ENCODE measurements around the gene PIK3CA. TPM values are rescaled to one million over a fixed set of nuclear protein-coding genes. Genes with fewer than 3 reads are reported as not detected.
"Not testable (repeated sequence)": the region's sequence is repeated elsewhere in the genome, so short reads cannot be mapped to it uniquely, and the experiment has no call there.

PIK3CA gene
- 21.7 and 34.1 TPM in 2 replicates for total RNA-seq (2014; rRNA removed; shearing (Covaris generic))

DNA sequence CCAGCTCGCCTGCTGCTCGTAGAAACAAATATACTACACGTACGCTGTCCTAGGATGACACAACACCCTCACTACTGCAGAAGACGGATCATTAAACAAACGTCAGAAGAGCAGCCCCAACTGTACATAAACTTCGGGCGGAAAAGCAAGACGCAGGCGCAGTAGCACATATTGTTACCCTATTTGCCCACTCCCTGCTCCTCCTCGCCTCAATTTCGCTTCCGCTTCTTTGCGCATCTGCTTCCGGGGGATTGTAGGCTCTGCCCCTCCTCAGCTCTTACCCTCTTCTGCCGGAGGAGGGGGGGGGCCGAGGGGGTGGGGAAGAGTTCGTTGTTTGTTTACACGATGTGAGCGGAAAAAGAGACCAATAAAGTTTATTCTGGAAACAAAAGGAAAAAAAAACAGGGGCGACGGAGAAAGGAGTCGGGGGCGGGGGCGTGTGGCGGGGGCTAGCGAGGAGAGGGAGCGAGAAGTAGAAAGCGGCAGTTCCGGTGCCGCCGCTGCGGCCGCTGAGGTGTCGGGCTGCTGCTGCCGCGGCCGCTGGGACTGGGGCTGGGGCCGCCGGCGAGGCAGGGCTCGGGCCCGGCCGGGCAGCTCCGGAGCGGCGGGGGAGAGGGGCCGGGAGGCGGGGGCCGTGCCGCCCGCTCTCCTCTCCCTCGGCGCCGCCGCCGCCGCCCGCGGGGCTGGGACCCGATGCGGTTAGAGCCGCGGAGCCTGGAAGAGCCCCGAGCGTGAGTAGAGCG, at the start of gene PIK3CA:
TSS of gene PIK3CA (plus strand) at position 485 of the 743 bp plus-strand sequence. CDS start 50,469 bp downstream, outside the sequence.
- peak; percentile 100 for DNase-seq (ENCODE audit: low read depth)

DNA sequence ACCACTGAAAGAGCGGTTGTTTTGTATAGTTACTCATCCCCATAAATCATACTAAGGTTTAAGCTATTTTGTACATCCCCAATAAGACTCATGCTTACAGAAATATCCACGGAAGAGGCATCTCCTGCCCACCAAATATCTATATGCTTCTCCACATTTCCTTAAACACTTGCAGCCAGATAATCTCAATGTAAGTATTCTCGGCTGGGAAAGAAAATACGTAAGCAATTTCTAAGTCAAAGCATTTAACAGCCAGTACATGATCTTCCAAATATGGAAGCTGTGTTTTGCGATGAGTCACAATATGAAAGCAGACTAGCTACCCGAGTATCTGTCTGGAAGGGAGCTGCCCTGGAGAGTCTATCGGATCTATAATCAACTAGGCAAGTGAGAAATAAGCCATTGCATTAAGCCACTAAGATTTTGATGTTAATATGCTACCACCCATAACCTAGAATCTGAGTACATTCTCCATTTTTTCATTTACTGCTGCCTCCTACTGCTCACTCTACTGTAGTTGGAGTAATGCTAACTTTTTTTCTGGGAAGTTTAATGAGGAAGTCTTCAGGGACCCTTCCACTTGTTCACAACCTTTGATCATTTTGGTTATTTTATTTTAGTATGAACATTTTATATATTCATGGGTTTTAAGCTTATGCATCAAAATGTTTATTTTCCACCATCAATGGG, 49.6 kb upstream of the PIK3CA start:
- DNase-seq (ENCODE audit: low read depth), result peak; percentile 70

DNA sequence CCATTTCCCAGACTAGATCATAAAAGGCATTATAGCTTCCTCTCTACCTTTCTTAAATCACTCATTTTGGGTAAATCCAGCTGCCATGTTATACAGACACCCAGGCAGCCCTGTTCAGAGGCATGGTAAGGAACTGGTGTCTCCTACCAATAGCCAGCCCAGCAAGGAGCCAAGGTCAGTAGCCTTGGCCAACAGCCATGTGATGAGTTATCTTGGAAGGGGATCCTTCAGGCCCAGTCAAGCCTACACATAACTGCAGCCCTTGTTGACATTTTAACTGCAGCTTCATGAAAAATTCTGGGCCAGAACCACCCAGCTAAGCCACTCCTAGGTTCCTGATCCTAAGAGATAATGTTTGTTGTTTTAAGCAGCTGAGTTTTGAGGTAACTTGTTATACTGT, 47.5 kb upstream of the PIK3CA start:
- peak; percentile 79 for DNase-seq (ENCODE audit: low read depth)

DNA sequence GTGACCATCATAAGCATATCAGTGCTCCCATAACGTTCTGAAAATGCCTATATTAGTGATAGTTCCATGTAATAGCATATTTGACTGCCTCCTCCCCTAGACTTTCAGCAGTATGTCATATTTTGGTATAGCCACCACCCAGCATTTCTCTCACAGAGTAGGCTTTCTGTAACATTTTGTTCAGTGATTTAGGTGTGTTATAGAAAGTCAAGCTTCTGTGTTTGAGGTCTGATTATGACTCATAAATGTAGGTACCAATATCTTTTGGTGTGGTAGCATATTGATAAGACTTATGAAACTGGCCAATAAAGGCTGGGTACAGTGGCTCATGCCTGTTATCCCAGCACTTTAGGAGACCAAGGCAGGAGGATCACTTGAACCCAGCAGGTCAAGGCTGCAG, 42.3 kb upstream of the PIK3CA start:
- DNase-seq (ENCODE audit: low read depth), result no peak

DNA sequence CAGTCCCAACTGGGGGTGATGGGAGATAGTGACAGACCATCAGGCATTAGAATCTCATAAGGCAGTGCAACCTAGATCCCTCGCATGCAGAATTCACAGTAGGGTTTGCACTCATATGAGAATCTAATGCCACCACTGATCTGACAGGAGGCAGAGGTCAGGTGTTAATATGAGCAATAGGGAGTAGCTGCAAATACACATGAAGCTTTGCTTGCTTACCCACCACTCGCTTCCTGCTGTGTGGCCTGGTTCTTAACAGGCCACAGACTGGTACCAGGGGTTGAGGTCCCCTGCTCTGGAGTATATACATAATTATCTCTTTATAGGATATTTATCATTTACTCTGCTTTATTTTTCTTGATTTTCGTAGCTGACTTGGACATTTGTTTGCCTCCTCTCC, 40.5 kb upstream of the PIK3CA start:
- no peak for DNase-seq (ENCODE audit: low read depth)

DNA sequence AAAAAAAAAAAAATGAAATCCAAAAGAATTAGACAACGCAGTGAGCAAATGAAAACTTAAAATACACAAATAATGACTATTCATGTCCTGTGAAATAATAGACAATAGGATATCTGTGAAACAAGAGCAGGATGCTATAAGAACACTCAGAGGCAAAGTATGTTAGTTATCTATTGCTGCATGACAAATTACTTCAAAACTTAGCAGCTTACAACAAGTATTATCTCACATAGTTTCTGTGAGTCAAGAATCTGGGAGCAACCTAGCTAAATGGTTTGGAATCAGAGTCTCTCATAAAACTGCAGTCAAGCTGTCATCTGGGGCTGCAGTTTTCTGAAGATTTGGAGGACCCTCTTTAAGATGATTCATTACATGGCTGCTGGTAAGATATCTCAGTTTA, 40.1 kb upstream of the PIK3CA start:
- peak; percentile 80 for DNase-seq (ENCODE audit: low read depth)

DNA sequence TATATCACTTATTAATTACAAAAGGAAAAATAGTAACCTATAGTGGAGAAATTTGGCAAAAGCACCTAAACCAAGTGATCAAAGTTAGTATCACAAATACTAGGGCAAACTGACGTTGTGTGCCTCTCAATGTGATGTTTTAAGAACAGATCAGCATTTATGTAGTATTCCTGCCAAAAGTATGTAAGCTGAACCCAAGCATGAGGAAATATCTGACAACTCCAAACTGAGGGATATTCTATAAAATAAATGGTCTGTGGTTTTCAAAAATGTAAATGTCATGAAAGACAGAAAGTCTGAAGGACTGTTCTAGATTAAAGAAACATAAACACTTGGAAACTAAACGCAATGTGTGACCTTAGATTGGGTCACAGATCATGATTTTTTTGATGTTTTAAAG, 34.3 kb upstream of the PIK3CA start:
- DNase-seq (ENCODE audit: low read depth), result no peak

DNA sequence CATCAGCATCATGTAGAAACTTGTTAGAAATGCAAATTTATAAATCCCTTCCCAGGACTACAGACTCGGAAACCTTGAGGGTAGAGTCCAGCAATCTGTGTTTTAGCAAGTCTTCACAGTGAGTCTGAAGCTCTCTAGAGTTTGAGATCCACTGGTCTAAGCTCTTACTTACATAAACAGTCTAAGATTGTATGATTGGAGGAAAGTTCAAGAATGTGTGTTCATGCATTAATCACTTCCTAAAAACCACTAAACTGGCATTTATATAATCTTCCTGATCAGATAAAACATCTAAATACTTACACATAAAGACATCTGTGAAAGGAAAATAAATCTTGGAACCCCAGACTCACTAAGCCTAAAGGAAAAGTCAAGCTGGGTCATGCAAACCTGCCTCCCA, 32.7 kb upstream of the PIK3CA start:
- peak; percentile 79 for DNase-seq (ENCODE audit: low read depth)

DNA sequence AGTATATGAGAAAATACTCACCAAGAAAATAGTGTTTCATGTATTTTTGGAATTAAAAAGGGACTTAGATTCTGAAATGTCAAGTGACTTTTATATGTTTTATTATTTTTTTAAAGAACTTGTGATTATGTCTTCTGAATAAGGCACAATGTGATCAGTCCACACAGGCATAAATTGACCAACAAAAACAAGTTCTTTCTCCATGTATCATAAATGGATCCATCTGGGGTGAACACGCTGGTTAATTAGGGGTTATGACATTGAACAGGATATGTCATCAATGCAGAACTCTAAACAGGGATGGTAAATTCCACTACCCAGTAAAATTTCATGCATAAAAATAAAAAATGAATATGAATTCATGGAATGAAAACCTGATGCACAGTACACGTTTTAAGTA, 31.3 kb upstream of the PIK3CA start:
- DNase-seq (ENCODE audit: low read depth), result no peak

DNA sequence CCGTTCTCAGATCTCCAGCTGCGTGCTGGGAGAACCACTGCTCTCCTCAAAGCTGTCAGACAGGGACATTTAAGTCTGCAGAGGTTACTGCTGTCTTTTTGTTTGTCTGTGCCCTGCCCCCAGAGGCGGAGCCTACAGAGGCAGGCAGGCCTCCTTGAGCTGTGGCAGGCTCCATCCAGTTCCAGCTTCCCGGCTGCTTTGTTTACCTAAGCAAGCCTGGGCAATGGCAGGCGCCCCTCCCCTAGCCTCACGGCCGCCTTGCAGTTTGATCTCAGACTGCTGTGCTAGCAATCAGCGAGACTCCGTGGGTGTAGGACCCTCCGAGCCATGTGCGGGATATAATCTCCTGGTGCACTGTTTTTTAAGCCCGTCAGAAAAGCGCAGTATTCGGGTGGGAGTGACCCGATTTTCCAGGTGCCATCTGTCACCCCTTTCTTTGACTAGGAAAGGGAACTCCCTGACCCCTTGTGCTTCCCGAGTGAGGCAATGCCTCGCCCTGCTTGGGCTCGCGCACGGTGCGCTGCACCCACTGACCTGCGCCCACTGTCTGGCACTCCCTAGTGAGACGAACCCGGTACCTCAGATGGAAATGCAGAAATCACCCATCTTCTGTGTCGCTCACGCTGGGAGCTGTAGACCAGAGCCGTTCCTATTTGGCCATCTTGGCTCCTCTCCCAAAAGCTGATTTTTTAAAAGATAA, 15.8 kb upstream of the PIK3CA start:
- not testable (repeated sequence) for DNase-seq (ENCODE audit: low read depth)

DNA sequence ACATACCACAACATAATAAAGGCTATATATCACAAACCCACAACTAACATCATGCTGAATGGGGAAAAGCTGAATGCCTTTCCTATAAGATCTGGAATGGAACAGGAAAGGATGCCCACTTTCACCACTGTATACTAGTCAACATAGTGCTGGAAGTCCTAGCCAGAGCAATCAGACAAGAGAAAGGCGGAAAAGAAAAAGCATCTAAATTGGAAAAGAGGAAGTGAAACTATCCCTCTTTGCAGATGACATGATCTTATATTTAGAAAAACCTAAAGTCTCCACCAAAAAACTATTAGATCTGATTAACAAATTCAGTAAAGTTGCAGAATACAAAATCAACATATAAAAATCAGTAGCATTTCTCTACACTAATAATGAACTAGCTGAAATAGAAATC, 14.6 kb upstream of the PIK3CA start:
- DNase-seq (ENCODE audit: low read depth), result no peak

DNA sequence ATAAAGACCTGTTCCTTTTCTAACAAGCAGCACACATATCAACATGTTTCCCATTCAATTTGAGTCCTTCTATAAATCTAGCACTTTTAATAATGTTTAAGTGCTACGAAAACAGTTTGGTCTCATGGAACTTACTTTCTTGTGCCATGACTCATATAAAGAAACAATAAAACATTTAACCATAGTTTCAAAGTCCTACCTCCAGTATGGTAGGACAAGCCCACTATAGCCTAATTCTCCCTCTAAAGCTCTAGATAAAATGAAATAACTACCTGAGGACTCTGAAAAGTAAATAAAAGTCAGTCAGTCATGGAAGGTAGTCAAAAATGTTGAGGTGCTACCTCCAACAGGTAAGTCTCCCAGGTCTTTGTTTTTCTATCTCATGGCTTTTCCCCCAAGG, 12.0 kb upstream of the PIK3CA start:
- no peak for DNase-seq (ENCODE audit: low read depth)

DNA sequence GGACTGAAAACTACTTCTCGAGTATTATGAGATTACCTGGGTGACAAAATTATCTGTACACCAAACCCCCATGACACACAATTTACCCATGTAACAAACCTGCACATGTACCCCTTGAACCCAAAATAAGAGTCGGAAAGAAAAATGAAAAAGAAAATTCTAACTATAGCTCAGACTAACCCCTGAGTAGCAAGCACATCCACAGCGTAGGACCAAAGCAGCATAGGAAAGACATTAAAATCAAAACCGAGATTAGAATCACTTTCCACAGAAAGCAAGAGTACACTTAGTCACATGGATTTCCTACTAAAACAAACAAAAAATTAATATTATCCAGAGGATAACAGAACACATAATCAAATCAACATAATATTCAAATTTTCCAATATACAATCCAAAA, 6.3 kb upstream of the PIK3CA start:
- no peak for DNase-seq (ENCODE audit: low read depth)

DNA sequence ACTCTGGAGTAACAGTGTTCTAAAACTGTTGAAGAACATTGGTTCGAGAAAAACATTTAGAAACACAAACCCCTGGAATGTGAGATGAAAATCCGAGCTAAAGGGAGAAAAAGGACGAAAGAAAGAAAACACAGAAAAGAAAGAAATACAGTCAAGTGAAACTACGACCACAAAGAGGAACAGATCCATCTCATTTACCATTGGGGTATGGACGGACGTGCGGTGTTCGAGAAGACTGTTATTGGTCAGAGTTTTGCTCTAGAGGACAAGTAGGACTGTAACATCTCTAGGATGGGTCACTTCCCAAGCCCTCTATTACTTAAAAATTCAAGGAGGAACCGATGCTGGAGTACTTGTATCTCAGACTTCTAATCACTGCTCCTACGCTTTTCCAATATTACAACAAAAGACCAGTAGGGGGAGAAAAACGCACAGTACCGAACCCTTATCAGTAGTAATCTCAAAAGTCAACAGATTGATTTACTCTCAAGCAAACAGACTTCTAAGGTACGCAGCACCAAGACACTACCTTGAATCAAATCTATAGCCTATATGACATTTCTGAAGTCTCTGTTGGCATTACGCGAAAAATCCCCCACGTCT, 1.1 kb upstream of the PIK3CA start:
- DNase-seq (ENCODE audit: low read depth), result peak; percentile 84

DNA sequence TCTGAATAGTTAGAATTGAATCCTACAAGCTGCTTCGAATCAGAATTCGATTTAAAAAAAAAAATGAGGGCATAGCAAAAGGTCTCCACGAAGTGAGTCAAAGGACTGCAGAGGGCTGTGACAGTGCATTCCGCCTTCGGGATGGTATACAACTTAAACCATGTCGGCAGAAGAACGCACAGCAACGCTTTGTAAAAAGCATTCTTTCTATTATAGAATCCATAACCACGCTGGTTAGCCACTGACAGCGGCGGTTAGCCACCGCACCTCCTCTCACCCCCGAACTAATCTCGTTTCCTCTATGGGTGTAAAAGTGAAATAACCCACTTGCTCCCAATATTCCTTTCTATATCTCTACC, 664 bp upstream of the PIK3CA start:
- no peak for DNase-seq (ENCODE audit: low read depth)

DNA sequence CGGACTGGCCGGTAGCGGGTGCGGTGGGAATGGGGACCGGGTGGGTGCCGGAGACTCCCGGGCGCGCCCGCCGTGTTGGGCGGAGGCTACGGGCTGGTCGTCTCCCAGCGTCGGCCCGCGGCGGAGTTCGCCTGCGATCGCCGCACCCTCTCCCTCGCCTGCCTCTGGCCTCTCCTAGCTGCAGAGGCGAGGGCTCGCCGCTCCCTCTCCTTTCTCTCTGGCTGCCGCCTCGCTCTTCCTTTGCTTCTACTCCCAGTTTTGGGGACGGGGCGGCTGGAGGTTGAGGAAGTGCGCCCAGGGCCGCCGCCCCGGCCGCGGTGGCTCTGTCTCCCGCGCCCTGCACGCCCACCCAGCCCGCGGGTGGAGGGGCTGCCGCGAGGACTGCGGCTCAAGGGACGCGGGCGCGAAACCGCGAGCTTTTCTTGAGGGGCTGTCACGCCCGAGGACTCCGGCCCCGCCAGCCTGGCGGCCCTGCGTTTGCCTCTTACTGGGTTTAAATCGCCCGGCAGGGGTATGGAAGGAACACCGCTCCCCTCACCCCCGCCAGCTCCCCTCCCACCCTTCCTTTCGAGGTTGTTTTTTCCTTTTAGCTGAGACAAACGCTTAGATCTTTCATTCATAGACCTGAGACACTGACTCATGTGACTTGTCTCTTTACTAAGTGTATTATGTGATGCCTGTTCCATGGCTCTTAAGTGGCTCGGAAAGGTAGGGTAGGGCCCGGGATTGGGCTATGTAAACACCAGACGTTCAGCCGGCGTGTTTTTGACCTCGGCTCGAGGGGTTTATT, 654 bp downstream of the PIK3CA start:
- DNase-seq (ENCODE audit: low read depth), result peak; percentile 66

DNA sequence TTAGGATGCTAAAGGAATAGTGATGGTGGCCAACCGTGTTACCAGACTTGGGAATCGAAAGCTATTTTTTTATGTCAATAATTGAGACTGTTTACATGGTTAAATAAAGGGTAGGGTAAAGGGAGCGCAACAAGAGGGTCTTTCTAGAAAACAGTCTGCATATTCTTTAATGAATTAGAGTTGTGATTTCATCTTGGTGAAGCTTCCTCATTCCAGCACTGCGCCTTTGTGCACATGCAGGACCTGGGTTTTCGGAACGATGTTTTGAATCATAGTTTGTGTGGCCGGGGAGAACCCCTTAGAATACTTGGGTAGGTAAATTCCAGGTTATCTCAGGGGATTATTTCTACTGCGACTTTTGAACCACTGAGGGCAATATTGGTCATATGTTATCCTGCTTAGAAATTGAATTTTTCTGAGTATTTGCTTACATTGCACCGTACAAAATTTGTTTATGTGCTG, 1.3 kb downstream of the PIK3CA start:
- DNase-seq (ENCODE audit: low read depth), result peak; percentile 49

DNA sequence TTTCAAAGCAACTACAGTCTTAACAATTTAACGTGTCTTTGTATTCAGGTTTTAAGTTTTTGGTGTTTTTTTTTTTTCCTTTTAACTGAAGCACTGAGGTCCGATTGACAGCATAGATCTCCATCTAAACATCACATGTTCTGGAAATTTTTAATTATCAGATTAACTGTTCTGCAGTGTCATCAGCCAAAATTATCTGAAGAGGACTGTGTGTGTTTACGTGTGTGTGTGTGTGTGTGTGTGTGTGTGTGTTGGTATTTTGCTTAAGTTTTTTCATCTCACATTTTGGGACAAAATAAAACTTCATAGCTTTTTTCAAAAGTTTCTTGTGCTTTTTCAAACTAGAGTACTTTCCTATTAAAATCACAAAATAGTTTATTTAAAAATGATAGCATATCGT, 1.8 kb downstream of the PIK3CA start:
- no peak for DNase-seq (ENCODE audit: low read depth)

DNA sequence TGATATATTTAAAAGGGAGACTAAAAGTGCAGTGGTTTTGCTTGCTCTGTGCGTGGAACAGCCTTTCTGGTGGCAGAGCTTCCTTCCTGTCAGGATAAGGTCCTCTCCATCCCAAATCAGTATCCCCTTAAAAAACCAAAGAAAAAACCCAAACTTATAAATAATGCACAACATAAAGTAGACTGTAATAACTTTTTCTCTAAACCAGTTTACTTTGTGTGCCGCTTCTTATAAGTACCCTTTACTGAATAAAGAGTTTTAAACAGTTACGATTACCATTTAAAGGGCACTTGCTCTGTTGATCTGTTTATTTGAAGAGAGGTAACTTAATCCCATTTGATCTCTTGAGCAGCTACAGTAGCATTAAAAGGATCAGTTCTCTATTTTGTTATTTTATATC, 2.5 kb downstream of the PIK3CA start:
- no peak for DNase-seq (ENCODE audit: low read depth)

DNA sequence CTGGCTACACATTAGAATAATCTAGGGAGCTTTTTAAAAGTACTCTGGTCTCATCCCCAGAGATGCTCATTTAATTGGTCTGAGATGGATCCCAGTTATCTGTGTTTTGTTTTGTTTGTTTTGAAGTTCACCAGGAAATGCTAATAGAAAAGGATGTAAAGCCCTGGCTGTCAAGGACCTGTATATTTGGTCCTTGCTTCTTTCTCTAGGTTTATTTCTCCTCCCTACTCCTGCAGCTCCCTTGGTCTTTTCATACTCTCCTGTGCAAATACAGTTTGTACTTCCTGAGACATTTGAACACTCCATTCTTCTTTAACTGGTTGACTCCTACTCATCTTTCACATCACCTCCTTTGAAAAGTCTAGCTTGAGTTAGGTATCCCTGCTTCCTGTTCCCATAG, 3.3 kb downstream of the PIK3CA start:
- DNase-seq (ENCODE audit: low read depth), result no peak

DNA sequence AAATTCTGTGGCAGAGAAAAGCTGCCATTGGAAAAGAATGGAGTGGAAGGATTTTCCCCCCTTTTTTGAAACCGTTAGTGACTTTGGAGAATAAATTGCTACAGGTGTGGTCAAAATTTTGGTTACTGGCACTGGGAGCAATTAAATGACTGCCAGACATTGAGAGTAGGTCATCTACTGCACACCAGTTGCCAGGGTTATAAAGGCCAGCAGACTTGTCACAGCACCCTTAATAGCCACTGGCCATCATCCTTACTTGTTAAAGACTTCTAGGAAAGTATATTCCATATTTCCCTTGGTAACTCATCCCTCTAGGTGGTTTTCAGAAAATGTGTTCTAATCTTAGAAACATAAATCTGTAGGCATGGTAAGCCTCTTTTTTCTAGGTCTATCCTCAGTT, 8.0 kb downstream of the PIK3CA start:
- DNase-seq (ENCODE audit: low read depth), result no peak

DNA sequence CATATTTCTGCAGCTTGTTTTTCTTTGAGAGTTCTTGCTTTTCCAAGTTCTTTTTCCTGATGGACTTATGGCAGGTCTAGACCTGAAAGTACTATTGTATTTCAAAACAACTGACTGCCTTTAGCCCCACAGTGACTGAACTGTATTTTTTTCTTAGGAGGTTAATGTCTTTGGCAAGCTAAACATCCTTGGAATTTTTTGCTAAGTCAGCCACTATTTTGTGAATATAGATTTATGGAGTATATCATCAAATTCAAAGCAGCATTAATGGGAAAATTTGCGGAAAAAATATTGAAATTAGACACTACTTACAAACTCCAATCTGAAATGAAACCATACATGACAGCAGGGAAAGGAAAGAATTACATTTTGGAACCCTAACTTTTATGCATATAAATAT, 8.6 kb downstream of the PIK3CA start:
- no peak for DNase-seq (ENCODE audit: low read depth)

Measured in M059J (cell line).